Sigmoid colon (tissue), 4 donors: ENCODE data around the gene LRRC8D.

Experiments
- CTCF ChIP-seq, 4 experiments: fragments of 450-650 bp in 3 of 4; fragments of 200-600 bp in 1 of 4; IDR thresholded peaks; one replicate each; pipeline ENCODE4 v1.5.1; 2016 to 2019; ENCODE audit warnings: antibody characterized with exemption in 4 of 4, mild to moderate bottlenecking in 3 of 4, moderate library complexity in 2 of 4
- POLR2AphosphoS5 ChIP-seq, 4 donors: sonication (generic); formaldehyde crosslinking; IDR thresholded peaks; one replicate each; pipeline ENCODE4 v1.6.1; 2017; ENCODE audit warnings: antibody characterized with exemption in 4 of 4

DNA sequence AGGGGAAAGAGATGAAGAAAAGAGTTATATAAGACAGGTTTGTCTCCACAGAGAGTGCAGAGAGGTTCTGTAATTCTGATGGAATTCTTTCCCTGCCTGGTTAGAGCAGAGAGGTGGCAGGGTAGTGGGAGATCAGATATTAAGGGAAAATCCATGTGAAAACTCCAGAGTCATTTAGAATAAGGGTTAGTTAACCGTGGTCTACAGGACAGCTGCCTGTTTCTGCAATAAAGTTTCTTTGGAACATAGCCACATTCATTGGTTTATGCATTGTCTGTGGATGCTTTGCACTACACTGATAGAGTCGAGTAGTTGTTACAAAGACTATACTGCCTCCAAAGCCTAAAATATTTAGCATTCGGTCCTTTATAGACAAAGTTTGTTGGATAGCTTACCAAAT, 55.6 kb downstream of the LRRC8D start:
- no peak for TF ChIP-seq CTCF (IDR thresholded peaks at IDR 0.05)
- TF ChIP-seq POLR2AphosphoS5 (IDR thresholded peaks at IDR 0.05), result no peak
